K562 (cell line): Measurements from ENCODE around the gene CACTIN. TPM values are rescaled to one million over a fixed set of nuclear protein-coding genes. Genes with fewer than 3 reads are reported as not detected.

Source experiments
- ATF4 ChIP-seq: fragments of 450-650 bp; formaldehyde crosslinking; IDR thresholded peaks from 2 replicates; pipeline ENCODE4 v1.4.0; 2022; ENCODE audit warnings: mild to moderate bottlenecking, moderate library complexity
- BACH1 ChIP-seq: fragments of 200-800 bp; sonication (Bioruptor generic); IDR thresholded peaks from 2 replicates; pipeline ENCODE4 v1.6.1; 2016; ENCODE audit warnings: missing genetic modification characterization, missing compliant biosample characterization
- CCAR2 ChIP-seq: fragments of 200-400 bp; formaldehyde crosslinking; IDR thresholded peaks from 2 replicates; pipeline ENCODE4 v1.6.1; 2017; ENCODE audit warnings: mild to moderate bottlenecking, low read depth, low read length
- CXXC5 ChIP-seq: fragments of 250-450 bp; sonication (Bioruptor Pico); IDR thresholded peaks from 2 replicates; pipeline ENCODE4 v1.8.0; 2022; ENCODE audit warnings: inconsistent platforms, mild to moderate bottlenecking, moderate library complexity
- DDX20 ChIP-seq: fragments of 450-650 bp; IDR thresholded peaks from 2 replicates; pipeline ENCODE4 v1.6.1; 2016; ENCODE audit warnings: missing genetic modification characterization, low read depth, mild to moderate bottlenecking, missing compliant biosample characterization, moderate library complexity
- EP300 ChIP-seq: IDR thresholded peaks from 2 replicates; pipeline ENCODE4 v1.6.1; 2012; ENCODE audit warnings: low read length, improper control_type of control experiment
- ETV5 ChIP-seq: sonication (generic); formaldehyde crosslinking; IDR thresholded peaks from 2 replicates; pipeline ENCODE4 v1.4.0; 2020; ENCODE audit warnings: low read depth, mild to moderate bottlenecking, missing genetic modification reagents
- IFI16 ChIP-seq: fragments of 250-450 bp; sonication (Bioruptor Pico); IDR thresholded peaks from 2 replicates; pipeline ENCODE4 v2.1.2; 2022; ENCODE audit warnings: mild to moderate bottlenecking, inconsistent platforms
- IRF1 ChIP-seq: sonication (generic); formaldehyde crosslinking; IDR thresholded peaks from 2 replicates; pipeline ENCODE4 v1.8.0; 2022; ENCODE audit warnings: missing genetic modification reagents, mild to moderate bottlenecking, borderline replicate concordance
- KHSRP ChIP-seq: fragments of 450-650 bp; IDR thresholded peaks from 2 replicates; pipeline ENCODE4 v1.6.1; 2017
- KLF6 ChIP-seq: fragments of 250-450 bp; sonication (Bioruptor Pico); IDR thresholded peaks from 2 replicates; pipeline ENCODE4 v1.4.0; 2020; ENCODE audit warnings: mild to moderate bottlenecking, moderate library complexity, borderline replicate concordance
- NFE2L1 ChIP-seq: fragments of 450-650 bp; IDR thresholded peaks from 2 replicates; pipeline ENCODE4 v1.6.1; 2016; ENCODE audit warnings: missing genetic modification characterization, low read depth, mild to moderate bottlenecking, missing compliant biosample characterization, moderate library complexity, borderline replicate concordance
- POLR2B ChIP-seq: fragments of 450-650 bp; IDR thresholded peaks from 2 replicates; pipeline ENCODE4 v1.6.1; 2018; ENCODE audit warnings: low read depth; ENCODE audit not compliant: partially characterized antibody
- RBBP5 ChIP-seq: fragments of 200-600 bp; sonication (generic); IDR thresholded peaks from 2 replicates; pipeline ENCODE4 v1.6.1; 2012; ENCODE audit warnings: borderline replicate concordance, mild to moderate bottlenecking, low read length, control low read depth, inconsistent platforms; ENCODE audit not compliant: insufficient read depth, poor library complexity, severe bottlenecking
- TCF7 ChIP-seq: sonication (generic); IDR thresholded peaks from 2 replicates; pipeline ENCODE4 v1.6.1; 2016; ENCODE audit warnings: antibody characterized with exemption, borderline replicate concordance
- TSC22D4 ChIP-seq: fragments of 450-650 bp; IDR thresholded peaks from 2 replicates; pipeline ENCODE4 v1.6.1; 2016; ENCODE audit warnings: missing genetic modification characterization, missing biosample characterization, control low read depth
- ZBTB11 ChIP-seq, 3 experiments: fragments of 200-800 bp in 1 of 3; fragments of 250-450 bp in 1 of 3; fragments of 450-650 bp in 1 of 3; sonication (Bioruptor Pico) in 1 of 3; sonication (Bioruptor generic) in 1 of 3; formaldehyde crosslinking in 1 of 3; IDR thresholded peaks; 2 replicates each; pipeline versions ENCODE4 v1.6.1 to v1.8.0; 2016 to 2022; ENCODE audit warnings: mild to moderate bottlenecking in 2 of 3, missing genetic modification characterization in 2 of 3, missing compliant biosample characterization in 1 of 3, moderate library complexity in 1 of 3
- ZNF140 ChIP-seq: fragments of 250-450 bp; sonication (Bioruptor Pico); IDR thresholded peaks from 2 replicates; pipeline ENCODE4 v1.8.0; 2021; ENCODE audit warnings: moderate library complexity, mild to moderate bottlenecking, inconsistent platforms
- ZNF511 ChIP-seq: sonication (generic); formaldehyde crosslinking; IDR thresholded peaks from 2 replicates; pipeline ENCODE4 v1.8.0; 2022; ENCODE audit warnings: mild to moderate bottlenecking, missing genetic modification reagents
- ZNF584 ChIP-seq: fragments of 200-800 bp; sonication (Bioruptor generic); IDR thresholded peaks from 2 replicates; pipeline ENCODE4 v1.6.1; 2016; ENCODE audit warnings: low read depth, mild to moderate bottlenecking, missing genetic modification characterization, missing compliant biosample characterization
- polyA plus RNA-seq, 8 experiments: library from polyadenylated mRNA; depleted of rRNA in 4 of 8; stranded (reverse) in 5 of 8; unstranded in 3 of 8; fragments of >200 nt; fragmentation: Nextera tagmentation in 2 of 8; fragmentation: Illumina TruSeq in 1 of 8; extraction: Ambion mirVana in 2 of 8; extraction: Trizol in 1 of 8; gene quantifications; 2 replicates each; pipeline versions ENCODE4 v1.2.1 to v1.2.3, GENCODE V29; 2011 to 2014; ENCODE audit warnings: inconsistent platforms in 1 of 8, missing spikeins in 1 of 8
- total RNA-seq, 7 experiments: library from RNA; depleted of rRNA in 6 of 7; stranded (reverse); fragments of >200 nt in 6 of 7; fragmentation: Illumina TruSeq in 2 of 7; extraction: Trizol in 2 of 7; gene quantifications; 2 replicates each; pipeline versions ENCODE4 v1.2.1 to v1.2.3, GENCODE V29; 2011 to 2021; ENCODE audit warnings: low replicate concordance in 1 of 7
- TF ChIP-seq, protein P1 (sequence below): fragments of 450-650 bp; formaldehyde crosslinking; IDR thresholded peaks from 2 replicates; pipeline ENCODE4 v1.4.0; 2022; ENCODE audit warnings: missing genetic modification characterization

The CACTIN gene
- total and polyA plus RNA-seq, 9 of the 15 experiments (the other 6 are each of a cell fraction or from before 2014, with no cell fraction given): 0.15 to 49.2 (median 15.0) TPM

DNA sequence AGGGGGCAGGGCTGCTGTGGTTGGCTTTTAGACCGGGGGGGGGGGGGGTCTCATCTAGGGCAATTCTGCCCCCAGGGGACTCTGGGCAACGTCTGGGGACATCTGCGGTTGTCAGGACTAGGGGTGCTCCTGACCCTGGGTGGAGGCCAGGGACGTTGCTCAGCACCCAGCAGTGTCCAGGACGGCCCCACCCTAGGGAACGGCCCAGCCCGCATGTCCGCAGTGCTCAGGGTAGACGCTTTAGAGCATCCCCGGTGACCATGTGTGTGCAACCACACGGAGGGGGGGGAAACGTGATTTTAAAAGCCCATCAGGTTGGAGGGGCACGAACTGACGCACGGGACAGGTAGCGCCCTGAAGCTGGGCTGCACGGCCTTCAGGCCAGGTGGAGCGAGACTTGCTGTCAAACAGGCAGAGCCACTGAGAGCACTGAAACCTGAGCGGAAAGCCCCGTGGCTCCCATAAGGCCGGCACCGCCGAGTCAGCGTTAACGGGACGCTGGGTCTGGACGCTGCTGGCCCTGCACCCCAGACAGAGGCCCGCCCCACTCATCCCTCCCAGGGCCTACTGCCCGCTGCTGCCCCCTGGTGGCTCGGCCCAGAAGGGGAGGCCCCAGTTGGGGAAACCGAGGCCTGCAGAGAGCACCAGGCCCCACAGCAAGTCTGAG lies 8.3 kb downstream of the CACTIN start (continued):
- TF ChIP-seq ZBTB11 (CRISPR knock-in tag; IDR thresholded peaks at IDR 0.05) (no peak), NFE2L1 (tag) (no peak), TSC22D4 (tag) (no peak), CCAR2 (no peak), CXXC5 (CRISPR knock-in tag) (peak; percentile 35; the same call in 1 of the 2 replicates), ZNF511 (peak; percentile 49; the same call in 1 of the 2 replicates), KLF6 (CRISPR knock-in tag) (no peak), POLR2B (no peak), DDX20 (tag) (no peak), RBBP5 (no peak), KHSRP (no peak), ETV5 (no peak), TCF7 (no peak), IRF1 (CRISPR knock-in tag) (no peak), IFI16 (CRISPR knock-in tag) (no peak), ZNF584 (CRISPR knock-in tag) (no peak), BACH1 (tag) (no peak), ATF4 (CRISPR knock-in tag) (no peak), ZNF140 (no peak), EP300 (no peak)
- TF ChIP-seq, protein P1, sequence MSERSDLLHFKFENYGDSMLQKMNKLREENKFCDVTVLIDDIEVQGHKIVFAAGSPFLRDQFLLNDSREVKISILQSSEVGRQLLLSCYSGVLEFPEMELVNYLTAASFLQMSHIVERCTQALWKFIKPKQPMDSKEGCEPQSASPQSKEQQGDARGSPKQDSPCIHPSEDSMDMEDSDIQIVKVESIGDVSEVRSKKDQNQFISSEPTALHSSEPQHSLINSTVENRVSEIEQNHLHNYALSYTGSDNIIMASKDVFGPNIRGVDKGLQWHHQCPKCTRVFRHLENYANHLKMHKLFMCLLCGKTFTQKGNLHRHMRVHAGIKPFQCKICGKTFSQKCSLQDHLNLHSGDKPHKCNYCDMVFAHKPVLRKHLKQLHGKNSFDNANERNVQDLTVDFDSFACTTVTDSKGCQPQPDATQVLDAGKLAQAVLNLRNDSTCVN: no peak
